K562 (cell line): ENCODE data around the gene ADAMTS7.

Source experiments
- AFF4 ChIP-seq: sonication (generic); formaldehyde crosslinking; IDR thresholded peaks from 2 replicates; pipeline ENCODE4 v1.8.0; 2023; ENCODE audit warnings: mild to moderate bottlenecking, missing genetic modification reagents
- CTCF ChIP-seq, 3 experiments: IDR thresholded peaks in 2 of 3; conservative IDR thresholded peaks in 1 of 3; 2 replicates each; pipeline ENCODE4 v1.5.1; 2011 to 2012; ENCODE audit warnings: low read length in 3 of 3, mild to moderate bottlenecking in 3 of 3, control low read depth in 2 of 3, improper control_type of control experiment in 1 of 3, inconsistent platforms in 1 of 3, low read depth in 1 of 3, mixed read lengths in 1 of 3, moderate library complexity in 1 of 3; ENCODE audit not compliant: insufficient read depth in 2 of 3
- FOXK2 ChIP-seq, 2 experiments: fragments of 450-650 bp; IDR thresholded peaks in 1 of 2; conservative IDR thresholded peaks in 1 of 2; 2 replicates each; pipeline ENCODE4 v1.6.1; 2016; ENCODE audit warnings: low read depth in 2 of 2, mild to moderate bottlenecking in 1 of 2
- HDAC3 ChIP-seq: fragments of 450-650 bp; IDR thresholded peaks from 2 replicates; pipeline ENCODE4 v1.6.1; 2018; ENCODE audit warnings: borderline replicate concordance, mild to moderate bottlenecking, moderate library complexity; ENCODE audit not compliant: partially characterized antibody
- LEF1 ChIP-seq: fragments of 450-650 bp; IDR thresholded peaks from 2 replicates; pipeline ENCODE4 v1.6.1; 2016; ENCODE audit warnings: mild to moderate bottlenecking
- MAFK ChIP-seq: IDR thresholded peaks from 2 replicates; pipeline ENCODE4 v1.6.1; 2011; ENCODE audit warnings: low read length, improper control_type of control experiment
- MTA3 ChIP-seq: fragments of 450-650 bp; formaldehyde crosslinking; IDR thresholded peaks from 2 replicates; pipeline ENCODE4 v1.6.1; 2017; ENCODE audit warnings: mild to moderate bottlenecking, borderline replicate concordance
- PHF8 ChIP-seq: fragments of 200-600 bp; sonication (generic); IDR thresholded peaks from 2 replicates; pipeline ENCODE4 v1.6.1; 2012; ENCODE audit warnings: mixed run types, mild to moderate bottlenecking, inconsistent platforms, low read length, moderate library complexity, borderline replicate concordance
- POLR2A ChIP-seq: fragments of 450-650 bp; conservative IDR thresholded peaks from 2 replicates; pipeline ENCODE4 v1.6.1; 2016
- POLR2AphosphoS5 ChIP-seq: IDR thresholded peaks from 2 replicates; pipeline ENCODE4 v1.6.1; 2011; ENCODE audit warnings: mild to moderate bottlenecking, low read depth, low read length, moderate library complexity; ENCODE audit not compliant: control insufficient read depth, insufficient read depth
- SREBF1 ChIP-seq: fragments of 150-350 bp; IDR thresholded peaks from 2 replicates; pipeline ENCODE4 v1.6.1; 2014; ENCODE audit warnings: antibody characterized with exemption, low read depth, low read length, borderline replicate concordance
- TAF1 ChIP-seq: IDR thresholded peaks from 2 replicates; pipeline ENCODE4 v1.6.1; 2011; ENCODE audit warnings: mild to moderate bottlenecking, low read length, moderate library complexity; ENCODE audit not compliant: insufficient read depth, control insufficient read depth, severe bottlenecking; ENCODE audit errors: extremely low read depth
- ZNF395 ChIP-seq: fragments of 200-800 bp; sonication (Bioruptor generic); IDR thresholded peaks from 2 replicates; pipeline ENCODE4 v1.6.1; 2017; ENCODE audit warnings: missing genetic modification characterization, missing compliant biosample characterization

GRCh38 chr15:78766041-78766440, 45.2 kb downstream of the ADAMTS7 start:
- TF ChIP-seq MTA3 (no peak), PHF8 (no peak), SREBF1 (no peak), POLR2AphosphoS5 (no peak), HDAC3 (no peak), FOXK2 (conservative IDR thresholded peaks at IDR 0.05 in 1 of 2, IDR thresholded peaks at IDR 0.05 in 1 of 2; ENCODE audit: low read depth in 2 of 2) (no peak), AFF4 (CRISPR knock-in tag) (no peak), CTCF (IDR thresholded peaks at IDR 0.05 in 2 of 3, conservative IDR thresholded peaks at IDR 0.05 in 1 of 3; ENCODE audit: insufficient read depth in 2 of 3, low read depth in 1 of 3, low read length in 3 of 3) (no peak), MAFK (no peak), TAF1 (no peak), POLR2A (no peak), LEF1 (no peak), ZNF395 (CRISPR knock-in tag) (no peak)
